Esophagus squamous epithelium (tissue), 4 donors: ENCODE results near the gene ADAT1.

ENCODE experiments used
- CTCF ChIP-seq, 6 experiments: fragments of 450-650 bp in 4 of 6; fragments of 200-600 bp in 2 of 6; sonication (generic) in 2 of 6; IDR thresholded peaks; one replicate each; pipeline ENCODE4 v1.5.1; 2016 to 2019; ENCODE audit warnings: antibody characterized with exemption in 6 of 6, mild to moderate bottlenecking in 4 of 6, moderate library complexity in 4 of 6
- POLR2A ChIP-seq, 4 donors: fragments of 450-650 bp; IDR thresholded peaks; one replicate each; pipeline ENCODE4 v1.6.1; 2017; ENCODE audit warnings: antibody characterized with exemption in 4 of 4, mild to moderate bottlenecking in 4 of 4, moderate library complexity in 3 of 4

GRCh38 chr16:75616521-75617010 lies 6.5 kb downstream of the ADAT1 start:
- TF ChIP-seq CTCF (IDR thresholded peaks at IDR 0.05) (no peak), POLR2A (IDR thresholded peaks at IDR 0.05) (no peak)
